K562 (cell line): ENCODE measurements around the gene KCNAB1. TPM values are rescaled to one million over a fixed set of nuclear protein-coding genes. Genes with fewer than 3 reads are reported as not detected.

ENCODE experiments used
- ATAC-seq: fragments of 200-7000 bp; cut with Tn5 transposase; 3 replicates; pipeline ENCODE4 v1.9.1; 2020; ENCODE audit warnings: moderate library complexity
- BruUV-seq: library from RNA; stranded (reverse); fragments of 400-500 nt; replicated peaks from 2 replicates; lab custom pipeline; 2021; lab: Mats Ljungman, UMichigan
- CTCF ChIA-PET: fragments of 300-600 bp; formaldehyde crosslinking; extraction: SDS; loops from one replicate; lab custom pipeline; 2021; ENCODE audit warnings: low intra/inter-chr PET ratio; lab: Yijun Ruan, JAX
- POLR2A ChIA-PET: fragments of 300-600, 350-650 bp; sonication (Branson Sonifier 250); formaldehyde crosslinking; extraction: SDS; loops from one replicate; lab custom pipeline; 2021; ENCODE audit warnings: antibody characterized with exemption, inconsistent platforms; lab: Yijun Ruan, JAX
- DNase-seq, 4 experiments: peaks; one replicate each; pipeline versions ENCODE4 v3.0.0 to v3.0.0-alpha.2; 2011 to 2018; ENCODE audit warnings: low spot score in 3 of 4, mixed read lengths in 3 of 4; ENCODE audit errors: extremely low read depth in 1 of 4
- FAIRE-seq: peaks from 2 replicates; lab custom pipeline; 2011; peaks lifted over from hg19 to GRCh38; lab: Jason Lieb, UNC
- H2AFZ ChIP-seq: 2 replicates; pipeline ENCODE4 v1.6.0; 2011; ENCODE audit warnings: low read depth, low read length, control low read depth, inconsistent platforms
- H3K27ac ChIP-seq: fragments of 200-600 bp; 3 replicates; pipeline ENCODE4 v1.8.0; 2011; ENCODE audit warnings: low read depth, mild to moderate bottlenecking, control low read depth, inconsistent platforms, low read length, moderate library complexity, mixed read lengths; ENCODE audit errors: extremely low read depth
- H3K27me3 ChIP-seq, 2 experiments: fragments of 300-600 bp in 1 of 2; 2 replicates in 1 of 2; 3 replicates in 1 of 2; pipeline versions ENCODE4 v1.6.0 to v1.8.0; 2011; ENCODE audit warnings: inconsistent platforms in 2 of 2, low read length in 2 of 2, mild to moderate bottlenecking in 1 of 2, mixed read lengths in 1 of 2, moderate library complexity in 1 of 2; ENCODE audit not compliant: control insufficient read depth in 2 of 2, insufficient read depth in 2 of 2
- H3K36me3 ChIP-seq: fragments of 300-600 bp; 3 replicates; pipeline ENCODE4 v1.8.0; 2011; ENCODE audit warnings: mild to moderate bottlenecking, low read length, inconsistent platforms; ENCODE audit not compliant: control insufficient read depth, insufficient read depth
- H3K4me1 ChIP-seq, 2 experiments: fragments of 200-600 bp in 1 of 2; replicated peaks in 1 of 2; 2 replicates in 1 of 2; 3 replicates in 1 of 2; pipeline versions ENCODE4 v1.5.1 to v1.8.0; 2011; ENCODE audit warnings: inconsistent platforms in 2 of 2, low read length in 2 of 2, mild to moderate bottlenecking in 1 of 2, mixed read lengths in 1 of 2, moderate library complexity in 1 of 2; ENCODE audit not compliant: control insufficient read depth in 2 of 2, insufficient read depth in 2 of 2
- H3K4me2 ChIP-seq: 2 replicates; pipeline ENCODE4 v1.6.1; 2011; ENCODE audit warnings: low read length, control low read depth, inconsistent platforms, mixed read lengths; ENCODE audit not compliant: insufficient read depth
- H3K4me3 ChIP-seq: fragments of 200-600 bp; sonication (generic), shearing (Covaris generic); 2 replicates; pipeline ENCODE4 v1.5.1; 2016; ENCODE audit warnings: control low read depth, inconsistent platforms
- H3K79me2 ChIP-seq: fragments of 200-600 bp; 3 replicates; pipeline ENCODE4 v1.8.0; 2011; ENCODE audit warnings: low read length, inconsistent platforms; ENCODE audit not compliant: control insufficient read depth, insufficient read depth
- H3K9ac ChIP-seq, 2 experiments: 2 replicates each; pipeline versions ENCODE4 v1.6.0 to v1.6.1; 2011; ENCODE audit warnings: low read depth in 2 of 2, low read length in 2 of 2, control low read depth in 1 of 2, inconsistent platforms in 1 of 2, mild to moderate bottlenecking in 1 of 2, mixed read lengths in 1 of 2; ENCODE audit not compliant: insufficient read depth in 1 of 2
- H3K9me1 ChIP-seq: one replicate; pipeline ENCODE4 v1.6.0; 2011; ENCODE audit warnings: inconsistent platforms, mild to moderate bottlenecking, low read length, moderate library complexity; ENCODE audit not compliant: control insufficient read depth, insufficient read depth
- H3K9me3 ChIP-seq: replicated peaks from 2 replicates; pipeline ENCODE4 v1.5.1; 2011; ENCODE audit warnings: low read depth, low read length, inconsistent platforms; ENCODE audit not compliant: control insufficient read depth, insufficient read depth
- H4K20me1 ChIP-seq: replicated peaks from 2 replicates; pipeline ENCODE4 v1.6.1; 2011; ENCODE audit warnings: low read length, inconsistent platforms, mixed read lengths; ENCODE audit not compliant: control insufficient read depth, insufficient read depth
- C11orf30 ChIP-seq: fragments of 450-650 bp; IDR thresholded peaks from 2 replicates; pipeline ENCODE4 v1.6.1; 2016; ENCODE audit warnings: low read depth, mild to moderate bottlenecking
- FUS ChIP-seq: fragments of 200-400 bp; formaldehyde crosslinking; optimal IDR thresholded peaks from 2 replicates; pipeline ENCODE3; 2017; ENCODE audit warnings: low read depth, low read length
- HMG20A ChIP-seq: fragments of 450-650 bp; formaldehyde crosslinking; conservative IDR thresholded peaks from 2 replicates; pipeline ENCODE4 v1.4.0; 2020; ENCODE audit warnings: mild to moderate bottlenecking, mixed read lengths
- HNRNPL ChIP-seq: fragments of 200-400 bp; formaldehyde crosslinking; IDR thresholded peaks from 2 replicates; pipeline ENCODE4 v1.6.1; 2017; ENCODE audit warnings: low read depth, mild to moderate bottlenecking, low read length
- IRF9 ChIP-seq: fragments of 450-650 bp; IDR thresholded peaks from 2 replicates; pipeline ENCODE4 v1.6.1; 2016; ENCODE audit warnings: missing biosample characterization, missing genetic modification characterization
- MAFF ChIP-seq: IDR thresholded peaks from 2 replicates; pipeline ENCODE4 v1.6.1; 2012; ENCODE audit warnings: low read length, improper control_type of control experiment
- MAFG ChIP-seq: fragments of 450-650 bp; conservative IDR thresholded peaks from 2 replicates; pipeline ENCODE4 v1.6.1; 2016; ENCODE audit warnings: missing genetic modification characterization, missing compliant biosample characterization
- NR2F6 ChIP-seq: fragments of 450-650 bp; formaldehyde crosslinking; IDR thresholded peaks from 2 replicates; pipeline ENCODE4 v1.4.0; 2020; ENCODE audit warnings: mild to moderate bottlenecking
- NR3C1 ChIP-seq: sonication (generic); formaldehyde crosslinking; IDR thresholded peaks from 2 replicates; pipeline ENCODE4 v1.8.1; 2022; ENCODE audit warnings: missing genetic modification reagents
- NR4A1 ChIP-seq, 2 experiments: fragments of 250-450 bp in 1 of 2; fragments of 450-650 bp in 1 of 2; sonication (Bioruptor Pico) in 1 of 2; IDR thresholded peaks; 2 replicates each; pipeline versions ENCODE4 v1.4.0 to v1.6.1; 2016 to 2020; ENCODE audit warnings: mild to moderate bottlenecking in 2 of 2, missing compliant biosample characterization in 1 of 2, missing genetic modification characterization in 1 of 2, moderate library complexity in 1 of 2
- POLR2A ChIP-seq: fragments of 450-650 bp; conservative IDR thresholded peaks from 2 replicates; pipeline ENCODE4 v1.6.1; 2016
- RB1 ChIP-seq: fragments of 450-650 bp; IDR thresholded peaks from 2 replicates; pipeline ENCODE4 v1.6.1; 2017; ENCODE audit warnings: low read depth, mild to moderate bottlenecking
- ZEB2 ChIP-seq: fragments of 450-650 bp; IDR thresholded peaks from 2 replicates; pipeline ENCODE4 v1.6.1; 2016
- ZNF212 ChIP-seq: fragments of 450-650 bp; formaldehyde crosslinking; IDR thresholded peaks from 2 replicates; pipeline ENCODE4 v1.4.0; 2020; ENCODE audit warnings: mild to moderate bottlenecking
- ZNF316 ChIP-seq: fragments of 450-650 bp; IDR thresholded peaks from 2 replicates; pipeline ENCODE4 v1.6.1; 2016
- ZNF445 ChIP-seq: fragments of 250-450 bp; sonication (Bioruptor Pico); IDR thresholded peaks from 2 replicates; pipeline ENCODE4 v1.4.0; 2020; ENCODE audit warnings: low read depth, mild to moderate bottlenecking, moderate library complexity
- WGBS: fragments of 100-300 bp; shearing (Covaris generic); methylation state at CpG from one replicate; pipeline ENCODE4 v1.1.6; 2016; ENCODE audit warnings: low coverage, mixed read lengths; ENCODE audit not compliant: insufficient coverage; ENCODE audit errors: missing lambda C conversion rate; 5-methylcytosine and 5-hydroxymethylcytosine counted together
- in situ Hi-C: fragments of 300-500 bp; cut with MboI; formaldehyde crosslinking; loops from 4 replicates; pipeline ENCODE4 v1.15.0; 2018; ENCODE audit warnings: inconsistent platforms, mixed read lengths
- intact Hi-C: fragments of 100-400 bp; cut with micrococcal nuclease; formaldehyde crosslinking; loops from 2 replicates; pipeline ENCODE4 v1.14.2; 2022
- polyA plus RNA-seq, 8 experiments: library from polyadenylated mRNA; depleted of rRNA in 4 of 8; stranded (reverse) in 5 of 8; unstranded in 3 of 8; fragments of >200 nt; fragmentation: Nextera tagmentation in 2 of 8; fragmentation: Illumina TruSeq in 1 of 8; extraction: Ambion mirVana in 2 of 8; extraction: Trizol in 1 of 8; gene quantifications; 2 replicates each; pipeline versions ENCODE4 v1.2.1 to v1.2.3, GENCODE V29; 2011 to 2014; ENCODE audit warnings: inconsistent platforms in 1 of 8, missing spikeins in 1 of 8
- total RNA-seq, 7 experiments: library from RNA; depleted of rRNA in 6 of 7; stranded (reverse); fragments of >200 nt in 6 of 7; fragmentation: Illumina TruSeq in 2 of 7; extraction: Trizol in 2 of 7; gene quantifications; 2 replicates each; pipeline versions ENCODE4 v1.2.1 to v1.2.3, GENCODE V29; 2011 to 2021; ENCODE audit warnings: low replicate concordance in 1 of 7

Gene KCNAB1
- total and polyA plus RNA-seq, 9 of the 15 experiments (the other 6 are each of a cell fraction or from before 2014, with no cell fraction given) = 0.14 to 1.2 (median 0.51) TPM

DNA sequence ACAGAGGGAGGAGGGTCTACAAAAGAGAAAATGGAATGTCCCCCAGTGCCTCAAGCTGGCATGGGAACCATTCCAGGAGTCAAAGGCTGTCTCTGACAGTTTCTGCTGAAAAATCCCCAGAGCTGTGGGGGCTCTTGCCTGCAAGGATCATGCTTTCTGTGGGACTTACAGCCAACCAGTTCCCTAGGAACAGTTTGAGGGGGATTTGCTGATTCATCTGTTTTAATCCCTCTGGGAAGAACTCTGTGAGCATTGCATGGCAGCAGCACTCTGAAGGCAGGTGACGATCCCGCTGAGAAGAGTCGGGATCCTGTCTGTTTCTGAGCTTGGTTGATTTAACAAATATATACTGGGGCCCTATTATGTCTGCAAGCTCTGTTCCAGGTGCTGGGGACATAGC lies 258.5 kb downstream of the KCNAB1 start:
- BruUV-seq = no TSS peak
- H3K4me2 ChIP-seq = no peak overlapping the region
- TF ChIP-seq MAFG (peak; percentile 54; the same call in 1 of the 2 replicates), C11orf30 (peak; percentile 60), MAFF (peak; percentile 44; the same call in 1 of the 2 replicates), FUS (no peak), ZNF316 (peak; percentile 50)
- in situ Hi-C loops = loop anchor here (25.0 kb wide), 1 partner anchor 217 kb away; no protein-coding TSS in a partner anchor
- no peak for FAIRE-seq
- H3K79me2 ChIP-seq = no peaks in the 10 kb centered on the region
- no peak for DNase-seq
- H3K9me1 ChIP-seq = no peaks in the 10 kb centered on the region
- H3K4me1 ChIP-seq = no peaks in the 10 kb centered on the region
- ChIA-PET POLR2A (interaction anchor here (0.7 kb wide), 1 partner anchor 10 kb away, joined by 4 read pairs; no protein-coding TSS in a partner anchor), CTCF (no interaction called here)
- H4K20me1 ChIP-seq = no peaks in the 10 kb centered on the region
- peaks cover 8 to 29% of the 10 kb centered on the region in 2 experiments; a peak in 4 of 5 replicates for H3K27me3 ChIP-seq
- no peaks in the 10 kb centered on the region for H3K36me3 ChIP-seq
- intact Hi-C loops = no loop called here
- H3K27ac ChIP-seq = no peak overlapping the region
- ATAC-seq = no peak
- WGBS = 4% methylated on average over 3 of the region's 3 CpGs
- H3K9ac ChIP-seq = no peak overlapping the region
- no peaks in the 10 kb centered on the region for H3K9me3 ChIP-seq
- H3K4me3 ChIP-seq = no peak overlapping the region
- H2AFZ ChIP-seq = no peak overlapping the region

DNA sequence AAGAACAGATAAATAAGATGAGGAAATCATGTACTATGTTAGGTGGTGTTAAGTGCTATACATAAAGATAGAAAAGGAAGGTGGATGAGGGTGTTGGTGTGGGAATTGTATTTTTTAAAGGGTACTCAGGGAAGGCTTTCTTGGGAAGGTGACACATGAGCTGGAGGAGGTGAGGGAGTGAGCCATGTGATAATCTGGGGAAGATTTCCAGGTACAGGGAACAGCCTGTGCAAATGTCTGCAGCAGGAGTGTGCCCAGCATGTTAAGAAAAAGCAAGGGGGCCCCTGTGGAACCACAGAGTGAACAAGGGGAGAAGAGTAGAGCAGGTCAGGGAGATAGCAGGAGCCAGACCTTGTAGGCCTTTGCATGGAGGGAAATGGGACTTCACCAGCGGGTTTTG lies 258.9 kb downstream of the KCNAB1 start:
- Histone ChIP-seq H3K4me2 (no peak overlapping the region), H3K79me2 (no peaks in the 10 kb centered on the region), H3K9me3 (no peaks in the 10 kb centered on the region), H4K20me1 (no peaks in the 10 kb centered on the region), H2AFZ (no peak overlapping the region), H3K4me1 (no peaks in the 10 kb centered on the region), H3K36me3 (no peaks in the 10 kb centered on the region), H3K27me3 (peaks cover 8 to 29% of the 10 kb centered on the region in 2 experiments; a peak in 4 of 5 replicates), H3K27ac (no peak overlapping the region), H3K9ac (no peak overlapping the region), H3K9me1 (no peaks in the 10 kb centered on the region), H3K4me3 (no peak overlapping the region)
- WGBS = 0% methylated on average over 1 of the region's 1 CpG
- in situ Hi-C loops (loop anchor here (25.0 kb wide), 1 partner anchor 217 kb away; no protein-coding TSS in a partner anchor), intact Hi-C loops (no loop called here)
- ChIA-PET CTCF (no interaction called here), POLR2A (interaction anchor here (0.7 kb wide), 1 partner anchor 10 kb away, joined by 4 read pairs; no protein-coding TSS in a partner anchor)
- DNase-seq (no peak), ATAC-seq (no peak), FAIRE-seq (no peak)
- no peak for TF ChIP-seq NR4A1 (CRISPR knock-in tag; IDR thresholded peaks at IDR 0.05)
- TF ChIP-seq NR4A1 (tag; IDR thresholded peaks at IDR 0.05) = no peak
- no peak for TF ChIP-seq HMG20A (CRISPR knock-in tag)
- TF ChIP-seq RB1 = no peak
- no peak for TF ChIP-seq ZEB2
- TF ChIP-seq ZNF212 = no peak
- no peak for TF ChIP-seq NR2F6 (CRISPR knock-in tag)
- no peak for TF ChIP-seq HNRNPL
- TF ChIP-seq IRF9 (tag) = no peak
- no peak for TF ChIP-seq NR3C1 (CRISPR knock-in tag)
- no peak for TF ChIP-seq POLR2A
- TF ChIP-seq ZNF445 (CRISPR knock-in tag) = no peak
- no TSS peak for BruUV-seq
